ENCODE data around the gene PRL. TPM values are rescaled to one million over a fixed set of nuclear protein-coding genes. Genes with fewer than 3 reads are reported as not detected.

Gene PRL
- total and polyA plus RNA-seq, 2 of the 8 experiments (the other 6 are each of a cell fraction or from before 2014, with no cell fraction given): not detected

DNA sequence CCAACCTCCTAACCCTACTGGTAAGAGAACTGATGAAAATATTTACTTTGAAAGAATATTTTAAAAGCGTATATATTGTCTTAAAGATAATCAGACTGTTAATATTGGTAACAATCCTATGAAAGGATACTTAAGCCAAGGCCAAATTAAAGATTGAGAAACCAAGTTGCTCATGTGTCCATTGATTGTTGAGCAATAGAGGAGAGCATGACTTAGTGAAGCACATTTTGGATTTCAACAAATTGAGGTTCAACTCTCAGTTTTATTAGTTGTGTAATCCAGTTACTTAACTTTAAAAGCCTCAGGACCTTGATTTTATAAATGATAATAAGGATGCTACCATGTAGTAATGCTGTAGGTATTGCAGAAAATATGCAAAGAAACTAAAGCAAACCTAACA is 56.8 kb downstream of the PRL start (continued):
- TF ChIP-seq, protein P1, sequence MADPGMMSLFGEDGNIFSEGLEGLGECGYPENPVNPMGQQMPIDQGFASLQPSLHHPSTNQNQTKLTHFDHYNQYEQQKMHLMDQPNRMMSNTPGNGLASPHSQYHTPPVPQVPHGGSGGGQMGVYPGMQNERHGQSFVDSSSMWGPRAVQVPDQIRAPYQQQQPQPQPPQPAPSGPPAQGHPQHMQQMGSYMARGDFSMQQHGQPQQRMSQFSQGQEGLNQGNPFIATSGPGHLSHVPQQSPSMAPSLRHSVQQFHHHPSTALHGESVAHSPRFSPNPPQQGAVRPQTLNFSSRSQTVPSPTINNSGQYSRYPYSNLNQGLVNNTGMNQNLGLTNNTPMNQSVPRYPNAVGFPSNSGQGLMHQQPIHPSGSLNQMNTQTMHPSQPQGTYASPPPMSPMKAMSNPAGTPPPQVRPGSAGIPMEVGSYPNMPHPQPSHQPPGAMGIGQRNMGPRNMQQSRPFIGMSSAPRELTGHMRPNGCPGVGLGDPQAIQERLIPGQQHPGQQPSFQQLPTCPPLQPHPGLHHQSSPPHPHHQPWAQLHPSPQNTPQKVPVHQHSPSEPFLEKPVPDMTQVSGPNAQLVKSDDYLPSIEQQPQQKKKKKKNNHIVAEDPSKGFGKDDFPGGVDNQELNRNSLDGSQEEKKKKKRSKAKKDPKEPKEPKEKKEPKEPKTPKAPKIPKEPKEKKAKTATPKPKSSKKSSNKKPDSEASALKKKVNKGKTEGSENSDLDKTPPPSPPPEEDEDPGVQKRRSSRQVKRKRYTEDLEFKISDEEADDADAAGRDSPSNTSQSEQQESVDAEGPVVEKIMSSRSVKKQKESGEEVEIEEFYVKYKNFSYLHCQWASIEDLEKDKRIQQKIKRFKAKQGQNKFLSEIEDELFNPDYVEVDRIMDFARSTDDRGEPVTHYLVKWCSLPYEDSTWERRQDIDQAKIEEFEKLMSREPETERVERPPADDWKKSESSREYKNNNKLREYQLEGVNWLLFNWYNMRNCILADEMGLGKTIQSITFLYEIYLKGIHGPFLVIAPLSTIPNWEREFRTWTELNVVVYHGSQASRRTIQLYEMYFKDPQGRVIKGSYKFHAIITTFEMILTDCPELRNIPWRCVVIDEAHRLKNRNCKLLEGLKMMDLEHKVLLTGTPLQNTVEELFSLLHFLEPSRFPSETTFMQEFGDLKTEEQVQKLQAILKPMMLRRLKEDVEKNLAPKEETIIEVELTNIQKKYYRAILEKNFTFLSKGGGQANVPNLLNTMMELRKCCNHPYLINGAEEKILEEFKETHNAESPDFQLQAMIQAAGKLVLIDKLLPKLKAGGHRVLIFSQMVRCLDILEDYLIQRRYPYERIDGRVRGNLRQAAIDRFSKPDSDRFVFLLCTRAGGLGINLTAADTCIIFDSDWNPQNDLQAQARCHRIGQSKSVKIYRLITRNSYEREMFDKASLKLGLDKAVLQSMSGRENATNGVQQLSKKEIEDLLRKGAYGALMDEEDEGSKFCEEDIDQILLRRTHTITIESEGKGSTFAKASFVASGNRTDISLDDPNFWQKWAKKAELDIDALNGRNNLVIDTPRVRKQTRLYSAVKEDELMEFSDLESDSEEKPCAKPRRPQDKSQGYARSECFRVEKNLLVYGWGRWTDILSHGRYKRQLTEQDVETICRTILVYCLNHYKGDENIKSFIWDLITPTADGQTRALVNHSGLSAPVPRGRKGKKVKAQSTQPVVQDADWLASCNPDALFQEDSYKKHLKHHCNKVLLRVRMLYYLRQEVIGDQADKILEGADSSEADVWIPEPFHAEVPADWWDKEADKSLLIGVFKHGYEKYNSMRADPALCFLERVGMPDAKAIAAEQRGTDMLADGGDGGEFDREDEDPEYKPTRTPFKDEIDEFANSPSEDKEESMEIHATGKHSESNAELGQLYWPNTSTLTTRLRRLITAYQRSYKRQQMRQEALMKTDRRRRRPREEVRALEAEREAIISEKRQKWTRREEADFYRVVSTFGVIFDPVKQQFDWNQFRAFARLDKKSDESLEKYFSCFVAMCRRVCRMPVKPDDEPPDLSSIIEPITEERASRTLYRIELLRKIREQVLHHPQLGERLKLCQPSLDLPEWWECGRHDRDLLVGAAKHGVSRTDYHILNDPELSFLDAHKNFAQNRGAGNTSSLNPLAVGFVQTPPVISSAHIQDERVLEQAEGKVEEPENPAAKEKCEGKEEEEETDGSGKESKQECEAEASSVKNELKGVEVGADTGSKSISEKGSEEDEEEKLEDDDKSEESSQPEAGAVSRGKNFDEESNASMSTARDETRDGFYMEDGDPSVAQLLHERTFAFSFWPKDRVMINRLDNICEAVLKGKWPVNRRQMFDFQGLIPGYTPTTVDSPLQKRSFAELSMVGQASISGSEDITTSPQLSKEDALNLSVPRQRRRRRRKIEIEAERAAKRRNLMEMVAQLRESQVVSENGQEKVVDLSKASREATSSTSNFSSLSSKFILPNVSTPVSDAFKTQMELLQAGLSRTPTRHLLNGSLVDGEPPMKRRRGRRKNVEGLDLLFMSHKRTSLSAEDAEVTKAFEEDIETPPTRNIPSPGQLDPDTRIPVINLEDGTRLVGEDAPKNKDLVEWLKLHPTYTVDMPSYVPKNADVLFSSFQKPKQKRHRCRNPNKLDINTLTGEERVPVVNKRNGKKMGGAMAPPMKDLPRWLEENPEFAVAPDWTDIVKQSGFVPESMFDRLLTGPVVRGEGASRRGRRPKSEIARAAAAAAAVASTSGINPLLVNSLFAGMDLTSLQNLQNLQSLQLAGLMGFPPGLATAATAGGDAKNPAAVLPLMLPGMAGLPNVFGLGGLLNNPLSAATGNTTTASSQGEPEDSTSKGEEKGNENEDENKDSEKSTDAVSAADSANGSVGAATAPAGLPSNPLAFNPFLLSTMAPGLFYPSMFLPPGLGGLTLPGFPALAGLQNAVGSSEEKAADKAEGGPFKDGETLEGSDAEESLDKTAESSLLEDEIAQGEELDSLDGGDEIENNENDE (IDR thresholded peaks at IDR 0.05; ENCODE audit: insufficient replicate concordance, low read length): no peak
- TF ChIP-seq RAD21 (IDR thresholded peaks at IDR 0.05 in 1 of 2, conservative IDR thresholded peaks at IDR 0.05 in 1 of 2; ENCODE audit: low read depth in 2 of 2, low read length in 2 of 2) (no peak), SP4 (IDR thresholded peaks at IDR 0.05; ENCODE audit: low read length) (no peak), RXRA (IDR thresholded peaks at IDR 0.05; ENCODE audit: insufficient read depth, low read depth, low read length) (no peak), SIN3A (conservative IDR thresholded peaks at IDR 0.05 in 1 of 2, IDR thresholded peaks at IDR 0.05 in 1 of 2; ENCODE audit: low read depth in 1 of 2, low read length in 2 of 2) (no peak), SP2 (IDR thresholded peaks at IDR 0.05; ENCODE audit: low read length) (no peak), KDM4A (IDR thresholded peaks at IDR 0.05; ENCODE audit: low read depth, low read length, severe bottlenecking) (no peak), KDM1A (IDR thresholded peaks at IDR 0.05; ENCODE audit: borderline replicate concordance, low read length) (no peak), POLR2AphosphoS5 (IDR thresholded peaks at IDR 0.05; ENCODE audit: low read depth, low read length) (no peak)
- TF ChIP-seq, protein P2, sequence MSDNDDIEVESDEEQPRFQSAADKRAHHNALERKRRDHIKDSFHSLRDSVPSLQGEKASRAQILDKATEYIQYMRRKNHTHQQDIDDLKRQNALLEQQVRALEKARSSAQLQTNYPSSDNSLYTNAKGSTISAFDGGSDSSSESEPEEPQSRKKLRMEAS (IDR thresholded peaks at IDR 0.05): no peak
- TF ChIP-seq, protein P3, sequence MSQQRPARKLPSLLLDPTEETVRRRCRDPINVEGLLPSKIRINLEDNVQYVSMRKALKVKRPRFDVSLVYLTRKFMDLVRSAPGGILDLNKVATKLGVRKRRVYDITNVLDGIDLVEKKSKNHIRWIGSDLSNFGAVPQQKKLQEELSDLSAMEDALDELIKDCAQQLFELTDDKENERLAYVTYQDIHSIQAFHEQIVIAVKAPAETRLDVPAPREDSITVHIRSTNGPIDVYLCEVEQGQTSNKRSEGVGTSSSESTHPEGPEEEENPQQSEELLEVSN (IDR thresholded peaks at IDR 0.05): no peak
